GM19395 (cell line): ENCODE measurements around the gene PRKCA.
A peak's percentile ranks its signal among the peaks of the same experiment; 100 is the strongest.

Source experiments
- ATAC-seq: cut with Tn5 transposase; IDR thresholded peaks from one replicate; pipeline ENCODE4 v1.9.1; 2021; ENCODE audit warnings: mild to moderate bottlenecking, moderate library complexity; ENCODE audit not compliant: unreplicated experiment

Gene PRKCA

DNA sequence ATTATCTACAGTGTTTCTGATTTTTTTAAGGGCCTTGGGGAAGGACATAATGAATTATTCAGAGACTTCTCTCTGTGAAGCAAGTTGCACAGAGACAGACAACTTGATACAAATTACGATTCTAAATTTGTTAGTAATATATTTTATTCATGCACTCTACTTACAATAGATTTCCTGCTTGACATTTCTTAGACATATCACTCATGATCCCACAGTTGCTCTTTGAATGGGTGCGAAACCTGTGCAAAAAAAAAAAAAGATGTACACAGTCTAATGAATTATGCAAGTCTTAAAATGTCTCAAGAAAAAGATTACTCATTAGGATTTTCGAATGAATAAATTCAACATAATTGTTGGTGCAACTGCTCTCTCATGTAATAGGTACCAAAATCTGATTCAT, 254.8 kb downstream of the PRKCA start:
- no peak for ATAC-seq

DNA sequence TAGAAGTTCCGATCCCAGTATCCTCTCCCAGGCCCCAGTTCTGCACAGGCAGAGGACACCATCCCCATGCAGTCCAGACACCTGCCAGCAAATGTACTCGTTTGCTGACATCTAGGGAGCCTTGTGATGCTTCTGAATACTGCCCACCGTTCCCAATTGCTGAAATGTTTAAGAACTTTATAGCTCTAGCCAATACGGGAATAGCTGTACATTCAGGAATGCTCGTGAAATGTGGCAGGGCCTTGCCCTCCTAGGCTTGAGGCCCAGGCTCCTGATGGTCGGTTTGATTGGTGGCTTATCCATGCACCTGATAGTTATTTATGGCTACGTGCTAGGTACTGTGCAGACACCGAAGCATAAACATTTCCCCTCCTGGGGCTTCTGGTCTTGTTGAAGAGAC, 255.5 kb downstream of the PRKCA start:
- no peak for ATAC-seq

GRCh38 chr17:66560691-66561090, 258.3 kb downstream of the PRKCA start:
- no peak for ATAC-seq

GRCh38 chr17:66562119-66562518, 259.7 kb downstream of the PRKCA start:
- no peak for ATAC-seq

DNA sequence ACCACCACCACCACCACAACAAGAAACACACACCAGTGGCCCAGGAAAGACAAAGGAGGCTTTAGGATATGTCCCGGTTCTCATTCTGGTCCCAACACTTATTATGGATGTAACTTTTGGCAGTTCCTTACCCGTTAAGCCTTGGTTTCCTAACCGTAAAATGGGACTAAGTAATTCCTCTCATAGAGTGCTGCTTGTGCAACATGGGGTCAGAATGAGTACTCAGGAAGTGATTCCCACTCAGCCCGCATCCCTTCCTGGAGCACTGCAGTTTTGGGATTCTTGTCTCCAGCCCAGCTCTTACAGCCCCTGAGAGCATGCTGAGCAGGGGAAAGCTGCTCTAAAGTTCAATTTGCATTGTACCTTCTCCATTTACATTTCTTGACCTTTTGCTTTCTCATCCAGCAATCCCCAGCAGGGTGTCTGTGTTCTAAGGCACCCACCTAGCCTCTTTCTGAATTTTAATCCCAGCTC, 262.6 kb downstream of the PRKCA start:
- ATAC-seq, result no peak

DNA sequence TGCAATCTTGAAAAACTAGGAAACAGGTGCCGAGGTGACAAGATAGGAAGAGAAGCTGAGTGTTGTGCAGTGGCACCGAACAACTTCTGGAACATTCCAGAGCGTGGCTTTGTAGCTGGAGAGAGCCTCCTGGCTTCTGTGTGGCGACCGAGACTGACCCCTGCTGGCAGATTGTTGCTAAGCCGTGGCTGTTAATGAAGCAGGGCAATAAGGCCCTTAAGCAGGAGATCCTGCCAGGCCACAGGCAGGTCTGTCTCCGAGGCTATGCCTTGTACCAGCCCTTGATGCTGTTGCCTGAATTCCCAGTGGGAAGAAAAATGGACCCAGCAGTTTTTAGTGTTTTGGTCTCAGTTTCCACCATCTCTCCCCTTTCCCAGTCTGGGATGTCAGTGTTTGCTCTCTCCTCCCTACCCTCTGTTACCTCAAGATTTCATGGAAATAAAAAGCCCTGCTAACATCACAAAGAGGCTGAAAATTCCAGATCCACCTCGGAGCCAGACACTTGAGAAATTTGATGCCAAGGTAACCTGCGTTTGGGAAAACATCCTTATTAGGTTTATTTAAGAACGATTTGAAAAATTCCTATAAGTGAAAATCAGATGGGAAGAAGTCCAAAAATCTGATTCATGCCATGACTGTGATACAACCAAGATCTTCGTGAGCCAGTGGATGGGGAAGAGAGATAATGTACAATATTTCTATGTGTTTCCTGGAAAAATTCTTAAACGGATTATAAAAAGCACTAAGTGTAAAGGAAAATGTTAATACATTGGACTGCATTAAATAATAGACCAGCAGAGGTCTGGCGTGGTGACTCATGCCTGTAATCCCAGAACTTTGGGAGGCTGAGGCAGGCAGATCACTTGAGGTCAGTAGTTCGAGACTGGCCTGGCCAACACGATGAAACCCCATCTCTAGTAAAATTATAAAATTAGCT, 265.1 kb downstream of the PRKCA start:
- peak; percentile 86 for ATAC-seq

- no peak for ATAC-seq
These were observed 267.2 kb downstream of the PRKCA start for GRCh38 chr17:66569572-66569971.

DNA sequence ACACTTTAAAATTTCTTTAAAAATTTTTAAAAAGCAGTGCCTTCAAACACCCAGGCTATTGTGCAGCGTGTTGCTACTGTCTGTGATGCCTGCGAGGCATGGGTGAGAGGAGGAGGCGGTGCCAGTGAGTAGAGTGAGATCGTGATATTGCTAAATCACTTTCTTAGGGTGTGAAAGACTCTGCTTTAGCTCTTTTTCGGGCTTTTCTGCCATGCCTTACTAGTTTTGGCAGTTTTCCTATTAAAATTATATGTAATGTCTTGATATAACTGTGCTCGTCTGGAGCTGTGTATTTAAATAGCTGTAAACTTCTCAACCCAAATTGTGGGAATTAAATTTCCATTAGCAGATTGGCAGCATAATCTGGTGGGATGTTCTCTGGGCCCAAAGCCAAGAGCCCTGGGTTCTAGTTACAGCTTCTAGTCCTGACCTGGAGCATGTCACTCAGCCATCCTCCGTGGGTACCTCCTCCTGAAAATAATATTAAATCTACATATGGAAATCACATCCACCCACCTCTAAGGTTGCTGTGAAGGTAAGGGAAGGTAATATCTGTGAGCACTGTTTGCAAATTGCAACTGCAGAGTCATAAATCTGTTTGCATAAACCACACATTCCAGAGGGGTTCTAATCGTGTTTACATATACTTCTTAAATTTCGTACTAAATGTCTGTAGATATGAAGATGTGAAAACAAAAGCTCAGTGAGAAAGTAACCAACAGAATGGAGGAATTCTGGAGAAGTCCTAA, 268.2 kb downstream of the PRKCA start:
- ATAC-seq, result no peak

- no peak for ATAC-seq
These were observed 269.3 kb downstream of the PRKCA start for GRCh38 chr17:66571745-66572144.

- ATAC-seq, result no peak
These were observed 270.7 kb downstream of the PRKCA start for GRCh38 chr17:66573078-66573477.

DNA sequence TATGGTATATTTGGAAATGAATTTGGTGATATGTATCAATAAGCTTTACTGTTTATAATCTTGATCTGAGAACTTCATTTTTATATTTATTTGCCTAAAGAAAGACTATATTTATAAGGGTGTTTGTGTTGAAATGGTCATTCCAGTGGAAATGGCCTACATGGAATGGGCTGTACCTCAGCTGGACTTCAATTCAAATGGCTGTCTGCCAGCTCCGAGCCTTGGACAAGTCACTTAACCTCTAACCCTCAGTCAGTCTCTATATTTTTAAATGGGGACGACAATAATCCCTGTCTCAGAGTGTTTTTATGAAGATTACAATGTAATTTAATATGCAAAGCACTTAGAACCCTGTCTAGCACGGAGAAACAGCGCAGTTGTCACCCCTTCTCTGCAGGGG, 271.7 kb downstream of the PRKCA start:
- ATAC-seq, result no peak

DNA sequence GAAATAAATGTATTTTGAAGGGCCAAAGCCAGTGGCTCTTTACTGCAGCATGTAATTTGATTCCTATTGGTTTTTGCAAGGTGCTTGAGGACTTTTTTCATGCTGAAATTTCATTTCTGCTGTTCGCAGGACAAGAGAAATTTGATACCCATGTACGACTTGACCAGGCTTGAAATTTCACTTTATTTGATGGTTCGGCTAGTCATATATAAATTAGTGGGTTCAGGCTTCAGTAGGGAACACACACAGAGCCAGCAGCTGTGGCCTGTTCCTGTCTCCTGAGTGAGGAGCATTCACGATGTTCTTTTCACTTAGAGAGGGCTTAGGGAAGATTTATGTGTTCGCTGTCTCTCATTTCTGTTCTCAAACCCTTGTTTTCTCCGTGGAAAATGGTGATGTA, 274.1 kb downstream of the PRKCA start:
- ATAC-seq, result no peak

GRCh38 chr17:66577041-66577440, 274.6 kb downstream of the PRKCA start:
- ATAC-seq, result no peak

DNA sequence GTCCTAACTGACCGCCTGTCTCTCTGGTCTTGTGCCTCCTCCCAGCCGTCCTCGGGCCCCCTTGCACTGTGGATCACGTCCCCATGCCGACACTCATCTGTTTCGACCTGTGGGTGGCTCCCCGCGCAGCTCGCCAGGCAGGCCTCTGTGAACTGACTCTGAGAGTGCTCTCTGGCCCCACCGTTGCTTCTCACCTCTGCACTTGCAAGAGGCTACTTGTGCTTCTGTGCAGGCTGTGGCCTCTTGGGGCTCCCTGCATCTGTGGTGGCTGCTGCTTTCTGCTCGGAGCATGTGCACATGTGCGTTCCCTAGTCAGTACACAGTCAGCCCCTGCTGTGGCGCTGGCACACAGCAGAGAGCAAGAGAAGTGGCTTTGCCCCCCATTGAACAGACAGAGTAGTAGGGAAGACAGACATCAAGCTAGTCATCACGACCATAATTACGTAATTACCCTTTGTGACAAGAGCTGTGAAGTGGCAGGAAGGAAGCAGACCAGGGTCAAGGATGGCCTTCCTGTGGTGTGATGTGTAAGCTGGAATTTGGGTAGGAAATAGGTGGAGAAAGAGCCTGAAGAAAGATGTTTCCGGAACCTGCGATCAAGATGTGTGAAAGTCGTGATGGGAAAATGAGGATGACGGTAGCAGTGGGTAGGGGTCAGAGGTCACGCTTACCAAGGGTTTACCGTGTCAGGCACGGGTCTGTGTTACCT, 276.5 kb downstream of the PRKCA start:
- no peak for ATAC-seq

GRCh38 chr17:66579556-66579955, 277.1 kb downstream of the PRKCA start:
- no peak for ATAC-seq

- ATAC-seq, result no peak
These were observed 278.0 kb downstream of the PRKCA start for GRCh38 chr17:66580184-66580955.

- ATAC-seq, result no peak
These were observed 278.6 kb downstream of the PRKCA start for GRCh38 chr17:66580956-66581391.

DNA sequence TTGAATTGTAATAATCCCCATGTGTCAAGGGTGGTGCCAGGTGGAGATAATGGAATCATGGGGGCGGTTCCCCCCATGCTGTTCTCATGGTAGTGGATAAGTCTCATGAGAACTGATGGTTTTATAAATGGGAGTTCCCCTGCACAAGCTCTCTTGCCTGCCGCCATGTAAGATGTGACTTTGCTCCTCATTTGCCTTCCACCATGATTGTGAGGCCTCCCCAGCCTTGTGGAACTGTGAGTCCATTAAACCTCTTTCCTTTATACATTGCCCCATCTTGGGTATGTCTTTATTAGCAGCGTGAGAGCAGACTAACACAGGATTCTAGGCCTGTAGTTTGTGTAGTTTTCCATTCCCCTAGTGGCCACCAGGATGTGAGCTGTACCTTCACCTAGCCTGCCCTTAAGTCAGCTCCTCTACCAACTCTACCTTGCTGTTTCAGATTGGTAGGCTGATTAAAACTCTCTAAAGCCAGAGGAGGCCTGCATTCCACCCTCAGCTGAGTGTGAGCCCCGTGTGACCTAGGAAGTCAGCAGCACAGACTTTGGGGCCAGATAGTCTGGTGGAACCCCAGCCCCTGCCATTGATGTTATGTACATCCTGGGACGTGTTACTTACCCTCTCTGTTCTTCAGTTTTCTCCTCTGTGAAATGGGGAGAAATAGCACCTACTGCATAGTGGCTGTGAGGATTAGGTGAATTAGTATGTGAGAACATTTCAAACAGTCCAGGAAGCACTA, 280.1 kb downstream of the PRKCA start:
- ATAC-seq, result no peak

DNA sequence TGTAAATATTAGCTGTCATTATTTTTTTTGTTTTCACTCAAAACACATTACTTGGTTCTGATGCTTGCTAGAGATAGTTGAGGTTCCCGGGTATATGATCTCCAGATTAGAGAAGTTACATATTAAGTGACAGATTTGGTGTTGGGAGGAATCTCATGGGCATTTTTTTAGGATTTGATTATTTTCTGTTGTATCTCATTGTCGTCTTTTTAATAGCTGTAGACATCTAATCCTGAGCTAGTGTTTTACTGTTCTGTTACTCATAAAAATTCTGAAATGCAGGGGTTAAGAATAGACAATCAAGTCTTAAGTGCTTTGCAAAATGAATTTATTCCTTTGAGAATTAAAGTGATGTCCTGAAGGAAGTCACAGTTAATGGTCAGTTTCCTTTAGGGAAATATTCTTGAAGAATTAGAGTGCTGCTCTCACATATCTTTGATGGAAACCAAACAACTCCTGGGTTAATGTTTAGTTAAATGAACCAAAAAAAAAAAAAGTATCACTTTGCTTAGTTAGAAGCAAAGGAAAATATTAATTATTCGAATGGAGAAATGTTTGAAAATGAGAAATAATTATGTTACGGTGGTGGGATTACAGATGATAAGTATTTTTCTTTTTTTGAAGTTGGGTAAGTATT, 280.8 kb downstream of the PRKCA start:
- ATAC-seq, result no peak
